ENCODE data around the gene ADAMTS6. TPM values are rescaled to one million over a fixed set of nuclear protein-coding genes. Genes with fewer than 3 reads are reported as not detected.
A peak's percentile ranks its signal among the peaks of the same experiment; 100 is the strongest.

ADAMTS6 gene
- total RNA-seq, 1 experiment from 2014 or later, result 7.2 TPM

DNA sequence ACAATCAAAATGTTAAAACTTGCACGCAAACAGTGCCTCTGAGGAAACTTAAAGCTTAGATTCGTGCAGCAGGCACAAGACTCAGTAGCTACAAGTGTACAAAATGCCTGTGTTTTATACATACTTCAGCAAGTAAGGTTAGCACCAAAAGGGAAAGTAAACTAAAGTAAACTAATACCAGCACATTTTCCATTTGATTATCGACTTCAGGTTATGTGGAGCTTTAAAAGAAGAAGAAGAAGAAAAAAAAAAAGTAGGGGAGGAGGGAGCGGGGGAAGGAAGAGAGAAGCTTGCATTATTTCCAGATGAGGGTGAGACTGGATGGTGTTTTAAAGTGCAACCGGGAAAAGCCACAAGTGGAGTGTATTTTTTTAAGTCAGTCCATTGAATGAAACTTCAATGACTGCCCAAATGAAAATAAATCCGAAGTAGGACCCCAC lies 596 bp upstream of the ADAMTS6 start:
- peak in 1 of 2 experiments; percentile 44 for DNase-seq
- Histone ChIP-seq H3K27ac (peak overlapping the region; percentile 32; the same call in 1 of the 2 replicates), H3K36me3 (no peaks in the 10 kb centered on the region), H3K27me3 (no peaks in the 10 kb centered on the region), H3K4me3 (peak overlapping the region; percentile 62), H3K9me3 (replicated peaks) (no peaks in the 10 kb centered on the region), H3K4me1 (no peaks in the 10 kb centered on the region)

DNA sequence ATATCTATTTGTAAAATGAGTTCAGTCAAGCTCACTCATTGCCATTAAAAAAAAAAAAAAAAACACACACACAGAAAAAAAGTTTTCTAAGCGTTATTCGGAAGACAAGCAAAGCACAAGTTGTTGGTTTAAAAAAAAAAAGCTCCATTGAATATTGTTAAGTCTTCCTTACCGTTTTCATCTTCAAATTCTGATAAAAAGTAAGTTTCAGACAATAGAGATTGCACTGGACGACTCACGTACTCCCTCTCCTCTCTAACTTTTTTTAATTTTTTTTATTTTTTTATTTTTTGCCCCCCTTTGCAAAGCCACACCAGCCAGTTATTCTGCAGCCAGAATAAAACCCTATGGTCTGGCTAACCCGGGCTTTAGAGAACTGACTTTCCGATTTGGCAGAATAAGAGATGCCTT lies 544 bp downstream of the ADAMTS6 start:
- H3K4me3 ChIP-seq, result peak overlapping the region; percentile 62
- no peaks in the 10 kb centered on the region for H3K27me3 ChIP-seq
- DNase-seq, result no peak
- H3K9me3 ChIP-seq (replicated peaks), result no peaks in the 10 kb centered on the region
- H3K36me3 ChIP-seq, result no peaks in the 10 kb centered on the region
- no peaks in the 10 kb centered on the region for H3K4me1 ChIP-seq
- peak overlapping the region; percentile 32 for H3K27ac ChIP-seq

GRCh38 chr5:65480306-65480865 lies 1.3 kb downstream of the ADAMTS6 start:
- Histone ChIP-seq H3K27me3 (no peaks in the 10 kb centered on the region), H3K27ac (peak overlapping the region; percentile 32), H3K36me3 (no peaks in the 10 kb centered on the region), H3K9me3 (replicated peaks) (no peaks in the 10 kb centered on the region), H3K4me3 (peak overlapping the region; percentile 62), H3K4me1 (no peaks in the 10 kb centered on the region)
- DNase-seq, result peak; percentile 68 to 78

DNA sequence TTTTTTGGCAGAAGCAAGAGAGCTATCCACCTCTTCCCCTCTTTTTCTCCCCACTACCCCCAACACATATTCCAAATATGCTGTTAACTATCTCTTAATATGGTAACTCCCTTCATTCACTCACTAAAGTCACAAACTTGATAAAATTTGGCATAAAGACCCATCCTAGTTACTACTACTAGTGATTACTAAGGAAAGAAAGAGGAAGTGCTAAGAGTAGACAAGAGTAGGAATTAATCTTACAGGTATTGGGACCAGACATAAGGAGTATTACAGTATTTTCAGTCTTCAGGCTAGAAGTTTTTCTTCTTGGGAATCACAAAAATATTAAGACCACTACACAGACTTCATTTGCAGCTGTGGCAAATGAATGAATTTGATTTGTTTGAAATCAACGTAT lies 2.2 kb downstream of the ADAMTS6 start:
- DNase-seq, result peak in 1 of 2 experiments; percentile 9
- no peaks in the 10 kb centered on the region for H3K4me1 ChIP-seq
- peak overlapping the region; percentile 62 for H3K4me3 ChIP-seq
- H3K36me3 ChIP-seq, result no peaks in the 10 kb centered on the region
- peak overlapping the region; percentile 32; the same call in 1 of the 2 replicates for H3K27ac ChIP-seq
- H3K27me3 ChIP-seq, result no peaks in the 10 kb centered on the region
- H3K9me3 ChIP-seq (replicated peaks), result no peaks in the 10 kb centered on the region

GRCh38 chr5:65478336-65478735 lies 3.4 kb downstream of the ADAMTS6 start:
- Histone ChIP-seq H3K4me3 (no peak overlapping the region), H3K4me1 (no peaks in the 10 kb centered on the region), H3K36me3 (no peaks in the 10 kb centered on the region), H3K9me3 (replicated peaks) (no peaks in the 10 kb centered on the region), H3K27me3 (no peaks in the 10 kb centered on the region), H3K27ac (no peak overlapping the region)
- no peak for DNase-seq

GRCh38 chr5:65475895-65476294 lies 5.8 kb downstream of the ADAMTS6 start:
- Histone ChIP-seq H3K27me3 (no peaks in the 10 kb centered on the region), H3K27ac (no peak overlapping the region)

GRCh38 chr5:65475336-65475735 lies 6.4 kb downstream of the ADAMTS6 start:
- DNase-seq, result no peak
- no peaks in the 10 kb centered on the region; the same call in none of the 2 replicates for H3K36me3 ChIP-seq
- H3K27me3 ChIP-seq, result no peaks in the 10 kb centered on the region
- no peak overlapping the region for H3K27ac ChIP-seq
- no peak overlapping the region for H3K4me3 ChIP-seq
- no peaks in the 10 kb centered on the region for H3K4me1 ChIP-seq
- no peaks in the 10 kb centered on the region for H3K9me3 ChIP-seq (replicated peaks)

More at GRCh38 chr5:65475895-65476294, 5.8 kb downstream of the ADAMTS6 start:
- Histone ChIP-seq H3K4me3 (no peak overlapping the region), H3K4me1 (no peaks in the 10 kb centered on the region), H3K36me3 (no peaks in the 10 kb centered on the region; the same call in 1 of the 2 replicates), H3K9me3 (replicated peaks) (no peaks in the 10 kb centered on the region)
- DNase-seq, result no peak

DNA sequence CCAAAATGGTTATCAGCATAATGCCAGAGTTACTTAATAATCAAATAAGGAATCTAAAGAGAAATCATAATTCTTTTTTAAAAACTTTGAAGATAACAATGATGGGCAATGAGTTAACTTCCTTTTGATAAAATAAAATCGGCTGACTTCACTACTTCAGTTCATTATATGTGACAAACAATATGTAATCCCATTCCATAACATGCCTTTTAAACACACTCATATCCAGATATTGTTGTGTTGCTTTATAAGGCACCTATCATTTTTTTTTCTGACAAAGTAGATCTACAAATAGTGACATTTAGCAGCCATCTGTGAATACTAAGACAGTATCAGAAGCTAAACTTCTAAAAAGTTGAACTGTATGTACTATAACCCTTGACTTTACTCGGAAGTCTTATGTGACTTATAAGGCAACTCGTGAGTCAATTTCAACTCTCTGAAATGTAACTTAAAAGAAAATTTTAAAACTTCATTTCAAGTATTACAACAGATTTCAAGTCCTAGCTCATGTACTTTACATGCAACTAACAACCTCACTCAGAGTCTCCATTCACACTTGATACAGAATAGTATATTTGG lies 7.5 kb downstream of the ADAMTS6 start:
- H3K36me3 ChIP-seq, result no peaks in the 10 kb centered on the region; the same call in none of the 2 replicates
- no peaks in the 10 kb centered on the region for H3K4me1 ChIP-seq
- no peak overlapping the region for H3K4me3 ChIP-seq
- no peaks in the 10 kb centered on the region for H3K27me3 ChIP-seq
- no peak for DNase-seq
- H3K27ac ChIP-seq, result no peak overlapping the region
- no peaks in the 10 kb centered on the region for H3K9me3 ChIP-seq (replicated peaks)

GRCh38 chr5:65468633-65469032 lies 13.1 kb downstream of the ADAMTS6 start:
- Histone ChIP-seq H3K27me3 (no peaks in the 10 kb centered on the region), H3K9me3 (replicated peaks) (no peaks in the 10 kb centered on the region), H3K4me3 (no peak overlapping the region), H3K4me1 (no peaks in the 10 kb centered on the region), H3K36me3 (no peaks in the 10 kb centered on the region; the same call in none of the 2 replicates), H3K27ac (no peak overlapping the region)
- DNase-seq, result no peak

- Histone ChIP-seq H3K36me3 (no peaks in the 10 kb centered on the region), H3K27ac (no peak overlapping the region), H3K4me1 (peaks cover 5% of the 10 kb centered on the region; the same call in 1 of the 2 replicates), H3K4me3 (no peak overlapping the region), H3K9me3 (replicated peaks) (no peaks in the 10 kb centered on the region), H3K27me3 (no peaks in the 10 kb centered on the region)
- no peak for DNase-seq
These were observed 19.5 kb downstream of the ADAMTS6 start for GRCh38 chr5:65462139-65462705.

DNA sequence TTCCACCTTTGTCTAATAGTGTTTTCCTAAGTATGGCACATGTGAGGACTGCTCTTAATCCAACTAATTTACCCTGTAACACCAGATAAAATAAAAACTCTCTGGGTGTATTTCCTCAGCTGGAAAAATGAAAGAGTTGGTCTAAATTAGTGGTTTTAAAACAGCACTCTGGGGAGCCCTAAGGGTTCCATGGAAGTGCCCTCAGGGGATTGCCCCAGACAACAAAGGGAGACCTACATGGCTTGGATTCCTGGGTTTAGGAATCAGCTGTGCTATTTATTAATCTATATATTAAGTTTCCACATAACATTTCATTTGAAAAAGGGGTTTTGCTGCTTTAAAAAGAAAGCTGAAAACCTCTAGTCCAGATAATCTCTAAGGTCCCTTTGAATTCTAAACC lies 20.2 kb downstream of the ADAMTS6 start:
- peaks cover 5% of the 10 kb centered on the region; the same call in 1 of the 2 replicates for H3K4me1 ChIP-seq
- no peak overlapping the region for H3K4me3 ChIP-seq
- 0 out of 2 replicates have a peak, but pooled peaks cover 4% of the 10 kb centered on the region for H3K36me3 ChIP-seq
- H3K27me3 ChIP-seq, result no peaks in the 10 kb centered on the region
- peak; percentile 34 to 60 for DNase-seq
- H3K9me3 ChIP-seq (replicated peaks), result no peaks in the 10 kb centered on the region
- no peak overlapping the region for H3K27ac ChIP-seq

DNA sequence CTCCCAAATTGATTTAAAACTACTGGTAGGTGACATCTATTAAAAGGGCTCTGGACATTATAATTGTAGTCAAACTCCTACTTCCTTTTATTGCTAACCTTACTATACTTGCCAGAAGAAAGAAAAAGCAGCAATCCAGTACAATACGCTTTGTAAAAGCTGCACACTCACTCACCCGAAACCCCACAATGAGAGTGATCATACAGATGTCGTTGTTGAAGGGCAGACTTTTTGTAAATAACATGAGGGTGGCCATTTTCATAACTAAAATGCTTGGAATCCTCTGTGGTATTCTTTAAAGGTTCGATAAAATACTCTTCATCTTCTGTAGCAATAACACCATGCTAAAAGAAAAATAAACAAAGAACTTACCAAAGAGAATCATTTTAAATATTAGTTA lies 21.7 kb downstream of the ADAMTS6 start:
- peaks cover 5% of the 10 kb centered on the region; the same call in 1 of the 2 replicates for H3K4me1 ChIP-seq
- H3K36me3 ChIP-seq, result 0 out of 2 replicates have a peak, but pooled peaks cover 4% of the 10 kb centered on the region
- no peak for DNase-seq
- H3K4me3 ChIP-seq, result no peak overlapping the region
- H3K27ac ChIP-seq, result no peak overlapping the region
- no peaks in the 10 kb centered on the region for H3K27me3 ChIP-seq
- H3K9me3 ChIP-seq (replicated peaks), result no peaks in the 10 kb centered on the region

- Histone ChIP-seq H3K36me3 (peaks cover 4% of the 10 kb centered on the region; the same call in 1 of the 2 replicates), H3K4me3 (no peak overlapping the region), H3K4me1 (no peaks in the 10 kb centered on the region), H3K27me3 (no peaks in the 10 kb centered on the region), H3K27ac (no peak overlapping the region), H3K9me3 (replicated peaks) (no peaks in the 10 kb centered on the region)
- DNase-seq, result no peak
These were observed 26.7 kb downstream of the ADAMTS6 start for GRCh38 chr5:65455064-65455463.

GRCh38 chr5:65451436-65451835 lies 30.3 kb downstream of the ADAMTS6 start:
- Histone ChIP-seq H3K4me3 (no peak overlapping the region), H3K27me3 (no peaks in the 10 kb centered on the region), H3K4me1 (no peaks in the 10 kb centered on the region), H3K9me3 (replicated peaks) (no peaks in the 10 kb centered on the region), H3K36me3 (no peaks in the 10 kb centered on the region; the same call in 1 of the 2 replicates), H3K27ac (no peak overlapping the region)
- DNase-seq, result no peak

- H3K4me1 ChIP-seq, result no peaks in the 10 kb centered on the region
- no peak overlapping the region for H3K4me3 ChIP-seq
- H3K27me3 ChIP-seq, result no peaks in the 10 kb centered on the region
- no peaks in the 10 kb centered on the region; the same call in 1 of the 2 replicates for H3K36me3 ChIP-seq
- no peak overlapping the region for H3K27ac ChIP-seq
- DNase-seq, result no peak
- H3K9me3 ChIP-seq (replicated peaks), result no peaks in the 10 kb centered on the region
These were observed 35.0 kb downstream of the ADAMTS6 start for GRCh38 chr5:65446682-65447081.

Measured in SJCRH30 (cell line).